Measurements from ENCODE around the gene OR1S1. TPM values are rescaled to one million over a fixed set of nuclear protein-coding genes. Genes with fewer than 3 reads are reported as not detected.

OR1S1 gene
- total RNA-seq = not detected in 2 replicates

DNA sequence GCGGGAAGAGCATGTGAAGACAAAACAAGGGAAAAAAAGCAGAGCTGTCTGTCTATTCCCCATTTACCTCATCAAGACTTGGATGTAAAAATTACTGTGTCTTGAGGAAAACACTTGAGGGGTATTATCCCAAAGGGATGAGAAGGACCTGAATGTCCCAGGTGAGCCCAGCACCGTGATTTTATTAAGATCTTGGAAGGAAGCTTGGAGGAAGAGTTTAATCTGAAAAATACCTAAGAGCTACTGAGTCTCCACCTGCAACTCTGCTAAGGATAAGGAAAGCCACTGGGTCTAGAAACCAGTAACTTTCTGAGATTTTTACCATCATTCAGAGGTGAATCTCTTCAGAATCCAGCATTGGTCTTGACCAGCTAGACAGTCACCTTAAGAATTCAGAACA is at the start of gene OR1S1:
TSS of gene OR1S1 (plus strand) at position 301 of the 400 bp plus-strand sequence.

GRCh38 chr11:58188770-58189169 is 23.8 kb upstream of the OR1S1 start, which contains the start of gene OR9Q2:
Gene OR9Q2, plus strand, starts transcription at chr11:58189070. Its CDS starts 1,421 bp downstream, at chr11:58190491.

GRCh38 chr11:58204042-58204441 is 8.5 kb upstream of the OR1S1 start, which contains the start of gene OR1S2:
Gene OR1S2, minus strand, starts transcription at chr11:58204142. Its CDS starts 0 bp downstream, at chr11:58204142.

Other genes with a start within 250 kb of the OR1S1 start
- gene OR9Q1, start 188.8 kb upstream of the OR1S1 start, total RNA-seq = not detected in 2 replicates
- gene OR6Q1, start 181.8 kb upstream of the OR1S1 start, total RNA-seq = not detected in 2 replicates
- not detected in 2 replicates for gene OR9I1, start 87.2 kb upstream of the OR1S1 start, total RNA-seq
- gene OR9Q2, start 23.6 kb upstream of the OR1S1 start, total RNA-seq = not detected in 2 replicates
- not detected in 2 replicates for gene OR1S2, start 8.6 kb upstream of the OR1S1 start, total RNA-seq
- gene OR10Q1, start 16.2 kb downstream of the OR1S1 start, total RNA-seq = not detected in 2 replicates
- gene OR10W1, start 55.5 kb downstream of the OR1S1 start, total RNA-seq = not detected in 2 replicates
- not detected in 2 replicates for gene OR5B17, start 146.3 kb downstream of the OR1S1 start, total RNA-seq
- gene OR5B3, start 194.2 kb downstream of the OR1S1 start, total RNA-seq = not detected in 2 replicates
- not detected in 2 replicates for gene OR5B2, start 215.4 kb downstream of the OR1S1 start, total RNA-seq
- gene OR5B12, start 229.5 kb downstream of the OR1S1 start, total RNA-seq = not detected in 2 replicates

Data from dermis lymphatic vessel endothelial cell (primary cell).